Suppressor macrophage (primary cell): ENCODE measurements around the gene TTC3.

Experiments
- DNase-seq, 4 experiments: peaks; one replicate each; pipeline ENCODE4 v3.0.0-alpha.2; 2020 to 2022

The TTC3 gene

GRCh38 chr21:37062593-37062935 is 10.5 kb upstream of the TTC3 start:
- no peak for DNase-seq

GRCh38 chr21:37063433-37063832 is 9.6 kb upstream of the TTC3 start:
- DNase-seq, result no peak

DNA sequence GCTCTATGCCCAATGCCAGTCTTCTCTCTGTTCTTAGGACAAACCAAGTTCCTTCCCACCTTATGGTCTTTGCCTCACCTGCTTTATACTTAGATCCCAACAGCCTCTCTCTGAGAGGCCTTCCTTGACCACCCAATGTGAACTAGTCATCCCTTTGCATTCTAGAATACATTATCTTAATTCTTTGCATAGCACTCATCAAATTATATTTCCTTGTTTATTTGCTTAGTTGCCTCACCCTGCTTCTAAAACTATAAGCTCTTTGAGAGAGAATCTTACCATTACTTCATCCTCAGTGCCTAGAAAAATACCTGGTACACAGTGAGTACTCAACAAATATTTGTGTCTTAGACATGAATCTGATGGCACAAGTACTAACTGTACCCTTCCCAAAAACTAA is 8.2 kb upstream of the TTC3 start:
- no peak for DNase-seq

- no peak for DNase-seq
Observed at GRCh38 chr21:37065561-37066177, 7.4 kb upstream of the TTC3 start.

- DNase-seq, result peak; percentile 52 to 71 (median 60)
Observed at GRCh38 chr21:37071561-37072273, 1.3 kb upstream of the TTC3 start.

DNA sequence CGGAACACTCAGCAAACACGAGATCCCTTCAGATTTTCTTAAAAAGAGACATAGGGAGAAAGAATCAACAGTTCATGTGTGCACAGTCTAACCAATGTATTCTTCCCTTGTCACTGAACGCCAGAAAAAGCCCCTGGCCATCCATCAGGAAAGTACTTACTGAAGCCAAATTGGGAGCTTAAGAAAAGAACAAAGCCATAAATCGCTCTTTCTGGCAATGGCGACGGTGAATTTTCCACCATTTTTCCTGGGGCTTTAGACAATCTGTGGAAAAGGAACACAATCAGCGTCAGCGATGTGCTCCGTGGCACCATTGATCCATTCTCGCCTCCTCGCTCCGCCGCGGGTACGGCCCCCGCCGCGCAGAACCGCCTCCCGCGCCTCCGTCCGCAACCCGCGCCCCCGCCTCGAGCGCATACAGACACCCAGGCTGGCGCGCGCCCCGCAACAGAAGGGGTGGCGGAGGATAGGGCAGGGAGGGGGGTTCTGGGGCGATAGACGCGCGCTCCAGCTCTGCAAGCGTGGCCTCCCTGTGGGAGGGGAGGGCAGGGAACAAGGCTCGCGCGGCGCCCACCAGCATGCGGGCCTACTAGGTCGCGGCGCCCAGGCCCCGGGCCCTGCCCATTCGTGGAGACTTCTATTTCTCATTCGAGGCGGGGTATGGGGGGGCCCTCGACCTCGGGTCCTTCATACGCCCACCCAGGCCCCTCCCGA is 623 bp upstream of the TTC3 start:
- peak; percentile 85 to 94 (median 90) for DNase-seq

DNA sequence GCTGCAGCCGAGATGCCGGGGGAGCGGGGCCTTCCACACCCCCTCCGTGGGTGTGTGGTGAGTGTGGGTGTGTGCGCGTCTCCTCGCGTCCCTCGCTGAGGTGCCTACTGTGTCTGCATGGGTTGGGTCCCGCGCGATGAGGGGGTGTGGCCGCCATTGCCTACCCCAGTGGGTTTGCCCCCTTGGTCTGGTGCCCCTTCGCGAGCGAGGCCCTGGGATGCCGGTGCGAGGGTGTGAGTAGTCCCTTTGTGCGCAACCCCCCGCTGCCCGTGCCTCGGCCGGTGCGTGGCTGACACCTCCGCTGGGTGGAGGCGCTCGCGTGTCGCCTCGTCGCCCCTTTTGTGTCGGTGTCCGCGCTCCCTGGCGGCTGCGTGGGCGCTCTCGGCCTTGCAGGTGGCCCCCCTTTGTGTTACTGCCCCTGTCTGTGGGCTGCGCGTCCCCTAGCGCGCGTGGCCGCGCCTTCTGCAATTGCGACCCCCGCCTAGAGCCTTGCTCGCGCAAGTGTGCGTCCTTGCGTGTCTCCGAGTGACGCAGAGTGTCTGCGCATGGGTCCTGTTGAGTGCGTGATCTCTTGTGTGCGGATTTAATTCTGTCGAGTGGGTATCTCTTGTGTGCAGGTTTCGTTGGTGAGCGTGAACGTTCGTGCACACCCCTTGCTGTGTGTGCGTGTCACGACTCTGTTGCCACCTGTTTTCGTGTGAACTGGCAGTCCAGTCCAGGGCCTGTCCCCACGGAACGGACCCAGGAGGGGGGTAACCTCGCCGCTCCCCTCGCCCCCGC is 553 bp downstream of the TTC3 start:
- peak; percentile 70 to 86 (median 80) for DNase-seq

GRCh38 chr21:37074197-37074510 is 1.1 kb downstream of the TTC3 start:
- DNase-seq, result peak in 1 of 4 experiments; percentile 35

DNA sequence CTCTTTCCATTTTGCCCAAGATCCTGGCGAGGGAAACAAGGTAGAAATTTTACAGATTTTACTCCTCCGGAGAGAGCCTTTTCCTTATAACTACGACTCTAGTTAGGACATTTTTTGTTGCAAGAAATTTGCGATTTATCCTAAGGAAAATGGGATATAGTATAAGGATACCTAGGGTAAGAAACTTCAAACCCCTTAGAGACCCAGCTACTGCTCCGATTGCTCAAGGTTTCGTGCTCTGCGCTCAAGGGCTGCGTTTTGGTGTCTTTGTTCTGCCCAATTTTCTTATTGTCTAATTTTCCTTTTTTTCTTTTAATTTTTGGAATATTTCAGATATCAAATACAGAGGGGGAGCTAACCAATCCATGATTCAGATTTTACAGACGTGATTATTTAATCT is 1.5 kb downstream of the TTC3 start:
- DNase-seq, result no peak

DNA sequence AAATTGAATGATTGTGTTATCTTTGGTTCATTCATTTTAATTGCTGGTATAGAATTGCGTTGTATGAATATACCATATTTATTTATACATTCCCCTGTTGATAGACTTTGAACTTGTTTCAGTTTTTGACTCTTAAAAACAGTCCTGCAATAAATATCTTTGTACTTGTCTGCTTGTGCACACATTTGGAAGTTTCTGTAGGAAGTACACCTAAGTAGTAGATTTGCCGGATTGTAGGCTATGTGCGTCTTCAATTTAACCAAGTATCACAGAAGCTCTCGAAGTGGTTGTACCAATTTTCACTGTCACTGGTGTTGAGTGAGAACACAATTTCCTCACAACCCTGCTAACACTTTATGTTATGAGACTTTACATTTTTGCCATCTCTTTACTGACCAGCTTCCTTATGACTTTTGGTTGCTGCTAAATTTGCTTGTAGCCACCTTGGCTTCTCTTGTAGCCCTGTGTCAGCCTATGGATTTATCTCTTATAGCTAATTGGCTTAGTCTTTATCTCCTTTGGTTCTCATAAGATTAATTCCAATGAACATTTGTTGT is 2.2 kb downstream of the TTC3 start:
- DNase-seq, result no peak

DNA sequence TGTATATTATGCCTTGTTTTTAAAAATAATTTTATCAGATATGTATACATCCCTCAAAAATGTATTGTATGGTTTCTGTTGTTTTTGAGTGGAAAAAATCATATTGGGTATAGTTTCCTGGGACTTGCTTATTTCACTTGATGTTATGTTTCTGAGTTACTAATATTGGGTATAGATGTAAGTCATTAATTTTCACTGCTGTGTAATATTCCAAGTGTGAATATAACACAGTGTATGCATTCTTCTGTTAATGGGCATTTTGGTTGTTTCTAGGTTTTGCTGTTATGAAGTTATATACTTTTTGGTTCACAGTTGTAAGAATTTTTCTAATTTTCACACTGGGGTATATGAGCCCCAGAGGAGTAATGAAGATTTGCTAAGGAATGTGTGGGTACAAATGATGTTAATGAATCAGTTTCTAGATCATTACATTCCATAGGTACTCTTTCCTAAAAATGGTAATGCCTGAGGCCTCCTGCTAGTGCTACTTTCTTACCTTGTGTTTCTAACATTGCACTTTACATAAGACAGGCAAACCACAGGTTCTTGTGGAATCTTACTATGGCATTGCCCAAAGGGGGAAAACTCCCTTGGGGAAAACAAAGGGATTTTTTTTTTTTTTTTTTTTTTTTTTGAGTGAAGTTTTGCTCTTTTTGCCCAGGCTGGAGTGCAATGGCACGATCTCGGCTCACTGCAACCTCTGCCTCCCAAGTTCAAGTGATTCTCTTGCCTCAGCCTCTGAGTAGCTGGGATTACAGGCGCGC is 3.2 kb downstream of the TTC3 start:
- DNase-seq, result no peak

- no peak for DNase-seq
Observed at GRCh38 chr21:37077403-37077802, 4.3 kb downstream of the TTC3 start.

DNA sequence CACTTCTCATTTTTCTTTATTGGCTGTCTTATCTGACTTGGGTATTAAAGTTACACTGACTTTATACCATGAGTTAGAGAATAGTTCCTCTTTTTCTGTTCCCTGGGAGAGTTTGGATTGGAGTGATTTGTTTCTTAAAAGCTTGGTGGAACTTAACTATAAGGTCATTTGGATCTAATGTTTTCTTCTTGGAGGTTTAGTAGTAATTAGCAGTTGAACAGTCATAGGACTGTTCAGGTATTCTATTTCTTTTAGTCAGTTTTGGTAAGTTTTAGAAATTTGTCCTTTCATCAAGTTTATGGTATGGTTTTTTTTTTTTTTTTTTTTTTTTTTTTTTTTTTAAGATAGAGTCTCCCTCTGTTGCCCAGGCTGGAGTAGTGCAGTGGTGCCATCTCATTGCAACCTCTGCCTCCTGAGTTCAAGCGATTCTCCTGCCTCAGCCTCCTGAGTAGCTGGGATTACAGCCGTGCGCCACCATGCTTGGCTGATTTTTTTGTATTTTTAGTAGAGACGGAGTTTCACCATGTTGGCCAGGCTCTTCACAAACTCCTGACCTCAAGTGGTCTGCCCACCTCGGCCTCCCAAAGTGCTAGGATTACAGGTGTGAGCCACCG is 6.3 kb downstream of the TTC3 start:
- DNase-seq, result peak in 3 of 4 experiments; percentile 50 to 71 (median 67)

GRCh38 chr21:37082375-37082774 is 9.3 kb downstream of the TTC3 start:
- no peak for DNase-seq

DNA sequence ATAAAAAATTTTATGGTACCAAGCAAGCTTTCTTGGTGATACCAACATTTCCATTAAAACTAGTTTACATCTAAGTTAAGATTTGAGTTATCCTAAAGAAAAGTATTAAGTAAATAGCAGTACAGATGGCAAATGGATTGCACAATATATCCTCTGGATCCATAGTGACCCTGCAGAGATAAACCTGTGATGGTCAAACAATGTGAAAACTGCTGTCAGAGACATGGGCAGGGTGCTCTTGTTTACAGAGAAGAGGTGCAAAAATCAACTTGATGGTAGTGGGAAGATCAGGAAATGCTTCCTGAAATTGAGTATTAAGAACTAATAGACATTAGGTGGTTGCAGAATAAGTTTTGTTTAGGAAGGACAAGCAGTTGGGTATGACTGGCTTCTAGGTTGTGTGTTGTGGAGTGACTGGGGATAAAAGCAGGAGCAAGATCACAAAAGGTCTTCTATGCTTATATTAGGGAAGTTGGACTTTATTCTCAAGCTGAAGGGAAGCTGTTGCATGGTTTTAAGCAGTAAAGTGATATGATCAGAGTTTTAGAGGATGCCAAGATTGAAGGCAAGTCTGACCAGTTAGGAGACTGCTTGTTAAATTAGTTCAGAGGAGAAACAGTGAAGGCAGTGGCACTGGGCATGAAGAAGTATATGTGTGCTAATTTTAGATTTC is 9.9 kb downstream of the TTC3 start:
- DNase-seq, result peak; percentile 11 to 49 (median 32)

GRCh38 chr21:37085726-37086125 is 12.7 kb downstream of the TTC3 start:
- DNase-seq, result no peak

DNA sequence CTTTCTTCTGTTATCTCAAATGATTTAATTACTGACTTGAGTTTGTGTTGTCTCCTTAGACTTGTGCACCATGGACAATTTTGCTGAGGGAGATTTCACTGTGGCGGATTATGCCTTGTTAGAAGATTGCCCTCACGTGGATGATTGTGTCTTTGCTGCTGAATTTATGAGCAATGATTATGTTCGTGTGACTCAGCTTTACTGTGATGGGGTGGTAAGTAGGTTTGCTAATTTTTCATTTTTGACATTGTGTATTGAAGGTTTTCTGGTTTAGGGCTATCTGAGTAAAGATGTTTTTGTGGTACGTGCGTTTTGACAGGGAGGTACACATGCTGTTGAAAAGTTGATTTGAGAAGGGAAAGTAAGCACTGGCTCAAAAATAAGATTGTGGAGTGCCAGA is 14.1 kb downstream of the TTC3 start:
- peak in 3 of 4 experiments; percentile 19 to 32 (median 31) for DNase-seq

GRCh38 chr21:37088186-37088735 is 15.2 kb downstream of the TTC3 start:
- peak in 2 of 4 experiments; percentile 23 to 40 for DNase-seq

DNA sequence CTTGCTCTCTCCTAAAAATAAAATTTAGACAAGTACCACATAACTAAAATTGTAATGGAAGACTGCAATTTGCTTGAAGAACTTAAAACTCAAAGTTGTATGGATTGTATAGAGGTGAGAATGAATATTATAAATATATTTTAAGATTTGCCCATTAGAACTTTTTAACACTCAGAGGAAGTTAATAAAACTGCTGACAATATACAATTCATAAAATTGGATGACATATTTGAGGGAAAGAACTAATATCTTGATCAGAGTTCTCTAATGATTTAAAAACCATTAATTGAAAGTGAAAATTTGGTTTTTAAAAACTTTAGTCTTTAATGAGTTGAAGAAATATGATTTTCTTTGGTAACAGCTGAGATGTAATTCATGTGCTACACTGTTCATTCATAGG is 20.9 kb downstream of the TTC3 start:
- no peak for DNase-seq

- DNase-seq, result no peak
Observed at GRCh38 chr21:37095821-37096220, 22.8 kb downstream of the TTC3 start.

GRCh38 chr21:37098751-37099150 is 25.7 kb downstream of the TTC3 start:
- DNase-seq, result no peak
